GM12874 (cell line): ENCODE data around the gene GP1BB.

Source experiments
- TF ChIP-seq, protein P1 (sequence below): IDR thresholded peaks from 2 replicates; pipeline ENCODE4 v1.5.1; 2011; ENCODE audit warnings: low read depth, mild to moderate bottlenecking, control low read depth, low read length, moderate library complexity; ENCODE audit not compliant: insufficient read depth

GP1BB gene

DNA sequence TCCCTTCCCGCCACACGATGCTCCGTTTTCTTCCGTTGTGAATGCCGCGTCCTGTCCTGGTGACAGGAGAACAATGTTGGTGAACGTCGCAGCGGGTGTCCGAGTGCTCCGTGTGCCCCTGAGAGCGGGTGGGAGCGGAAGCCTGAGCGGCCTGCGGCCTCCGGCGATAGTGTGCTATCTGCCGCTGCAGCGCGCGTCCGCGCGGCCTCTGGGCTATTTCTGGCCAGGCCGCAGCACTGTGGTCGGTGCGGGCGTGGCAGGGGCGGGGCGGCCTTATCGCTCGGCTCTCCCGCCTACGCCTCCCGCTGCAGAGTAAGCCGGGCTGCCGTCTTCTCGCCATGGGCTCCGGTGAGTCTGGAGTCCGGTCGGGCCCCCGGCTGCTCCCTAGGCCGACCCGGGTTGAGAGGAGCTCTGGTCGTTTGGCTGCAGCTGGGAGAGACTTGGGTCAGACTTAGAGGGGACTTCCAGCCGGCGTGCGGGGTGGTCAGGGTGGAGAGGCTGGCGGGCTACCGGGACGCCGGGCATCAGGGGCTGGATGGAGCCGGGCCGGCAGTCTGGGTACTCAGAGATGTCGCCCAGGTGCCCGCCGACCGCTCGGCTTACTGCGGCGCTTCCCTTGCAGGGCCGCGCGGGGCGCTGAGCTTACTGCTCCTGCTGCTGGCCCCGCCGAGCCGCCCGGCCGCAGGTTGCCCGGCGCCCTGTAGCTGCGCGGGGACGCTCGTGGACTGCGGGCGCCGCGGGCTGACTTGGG lies at the start of gene GP1BB:
Gene GP1BB (plus strand): TSS at position 308 of the 751 bp plus-strand sequence. CDS start 31 bp downstream, at position 339.
- TF ChIP-seq, protein P1, sequence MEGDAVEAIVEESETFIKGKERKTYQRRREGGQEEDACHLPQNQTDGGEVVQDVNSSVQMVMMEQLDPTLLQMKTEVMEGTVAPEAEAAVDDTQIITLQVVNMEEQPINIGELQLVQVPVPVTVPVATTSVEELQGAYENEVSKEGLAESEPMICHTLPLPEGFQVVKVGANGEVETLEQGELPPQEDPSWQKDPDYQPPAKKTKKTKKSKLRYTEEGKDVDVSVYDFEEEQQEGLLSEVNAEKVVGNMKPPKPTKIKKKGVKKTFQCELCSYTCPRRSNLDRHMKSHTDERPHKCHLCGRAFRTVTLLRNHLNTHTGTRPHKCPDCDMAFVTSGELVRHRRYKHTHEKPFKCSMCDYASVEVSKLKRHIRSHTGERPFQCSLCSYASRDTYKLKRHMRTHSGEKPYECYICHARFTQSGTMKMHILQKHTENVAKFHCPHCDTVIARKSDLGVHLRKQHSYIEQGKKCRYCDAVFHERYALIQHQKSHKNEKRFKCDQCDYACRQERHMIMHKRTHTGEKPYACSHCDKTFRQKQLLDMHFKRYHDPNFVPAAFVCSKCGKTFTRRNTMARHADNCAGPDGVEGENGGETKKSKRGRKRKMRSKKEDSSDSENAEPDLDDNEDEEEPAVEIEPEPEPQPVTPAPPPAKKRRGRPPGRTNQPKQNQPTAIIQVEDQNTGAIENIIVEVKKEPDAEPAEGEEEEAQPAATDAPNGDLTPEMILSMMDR, result peak; percentile 43

DNA sequence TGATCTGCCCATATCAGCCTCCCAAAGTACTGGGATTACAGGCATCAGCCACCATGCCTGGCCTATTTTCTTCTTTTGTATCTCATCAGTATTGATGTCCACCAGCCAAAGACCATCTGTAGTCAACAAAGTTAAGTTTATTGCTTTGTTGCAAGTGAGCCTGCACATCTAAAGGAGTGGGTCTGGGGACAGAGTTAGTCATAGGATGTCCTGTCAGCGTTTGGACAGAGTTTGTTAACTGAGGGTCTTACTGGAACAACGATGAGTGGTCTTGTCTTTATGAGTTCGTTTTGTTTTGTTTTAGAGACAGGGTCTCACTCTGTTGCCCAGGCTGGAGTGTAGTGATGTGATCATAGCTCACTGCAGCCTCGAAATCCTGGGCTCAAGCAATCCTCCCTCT lies 49.7 kb upstream of the GP1BB start:
- TF ChIP-seq, protein P1, result no peak

DNA sequence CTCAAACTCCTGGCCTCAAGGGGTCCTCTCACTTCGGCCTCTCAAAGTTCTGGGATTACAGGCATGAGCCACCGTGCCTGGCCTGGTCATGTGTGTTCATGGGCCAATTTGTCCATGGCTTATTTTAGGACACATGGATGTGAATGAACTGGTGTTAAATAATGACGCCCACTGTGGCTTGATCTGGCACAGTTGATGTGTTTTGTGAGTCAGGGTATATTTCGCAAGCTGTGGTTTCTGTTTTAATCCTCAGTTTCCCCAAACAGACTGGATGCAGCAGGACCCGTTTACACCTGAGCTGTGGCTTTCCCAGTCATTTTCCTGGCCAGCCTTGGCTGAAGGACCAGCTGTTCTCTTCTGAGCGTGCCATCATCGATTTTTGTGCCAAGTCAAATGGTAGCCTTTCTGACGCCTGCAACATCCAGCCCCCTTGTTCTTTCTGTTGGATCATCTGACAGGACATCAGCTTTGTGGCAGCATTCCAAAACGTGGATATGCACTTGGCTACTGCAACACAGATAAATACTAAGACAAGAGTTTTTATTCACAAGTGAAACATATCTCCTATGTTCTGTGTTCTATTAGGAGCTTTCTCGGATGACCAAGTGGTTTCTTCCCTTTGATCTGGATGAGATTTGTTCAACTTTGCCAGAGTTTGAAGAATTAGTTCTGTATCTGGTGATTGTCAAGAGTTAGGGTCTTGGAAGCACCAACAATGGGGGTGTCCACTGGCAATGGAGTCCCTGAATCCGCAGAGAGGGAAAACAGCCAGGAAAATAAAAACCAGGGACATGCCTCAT lies 49.0 kb upstream of the GP1BB start:
- TF ChIP-seq, protein P1, result no peak

DNA sequence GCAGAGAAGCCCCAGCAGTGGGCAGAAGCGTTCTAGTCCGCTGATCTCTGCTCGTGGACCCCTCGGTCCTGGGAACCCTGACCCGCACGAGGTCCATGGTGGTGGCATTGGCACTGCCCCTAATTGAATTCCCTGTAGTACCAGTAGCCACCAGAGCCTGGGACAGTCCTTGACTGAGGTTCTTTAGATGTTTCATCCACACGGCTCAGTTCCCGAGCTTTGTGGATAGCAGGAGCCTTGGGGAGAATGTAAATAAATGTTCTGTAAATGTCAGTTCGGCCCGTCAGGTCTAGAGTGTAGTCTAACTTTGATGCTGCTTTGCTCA lies 48.4 kb upstream of the GP1BB start:
- TF ChIP-seq, protein P1, result no peak

DNA sequence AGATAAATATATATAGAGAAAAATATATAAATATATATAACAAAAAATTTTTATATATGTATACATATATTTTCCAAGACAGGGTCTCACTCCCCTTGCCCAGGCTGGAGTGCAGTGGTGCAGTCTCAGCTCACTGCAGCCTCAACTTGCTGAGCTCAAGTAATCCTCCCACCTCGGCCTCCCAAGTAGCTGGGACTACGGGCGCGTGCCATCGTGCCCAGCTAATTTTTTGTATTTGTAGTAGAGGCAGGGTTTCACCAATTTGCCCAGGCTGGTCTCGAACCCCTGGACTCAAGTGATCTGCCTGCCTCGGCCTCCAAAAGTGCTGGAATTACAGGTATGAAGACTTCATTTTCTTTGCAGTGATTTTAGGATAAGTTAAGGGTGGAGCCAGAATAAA lies 47.9 kb upstream of the GP1BB start:
- TF ChIP-seq, protein P1, result no peak

DNA sequence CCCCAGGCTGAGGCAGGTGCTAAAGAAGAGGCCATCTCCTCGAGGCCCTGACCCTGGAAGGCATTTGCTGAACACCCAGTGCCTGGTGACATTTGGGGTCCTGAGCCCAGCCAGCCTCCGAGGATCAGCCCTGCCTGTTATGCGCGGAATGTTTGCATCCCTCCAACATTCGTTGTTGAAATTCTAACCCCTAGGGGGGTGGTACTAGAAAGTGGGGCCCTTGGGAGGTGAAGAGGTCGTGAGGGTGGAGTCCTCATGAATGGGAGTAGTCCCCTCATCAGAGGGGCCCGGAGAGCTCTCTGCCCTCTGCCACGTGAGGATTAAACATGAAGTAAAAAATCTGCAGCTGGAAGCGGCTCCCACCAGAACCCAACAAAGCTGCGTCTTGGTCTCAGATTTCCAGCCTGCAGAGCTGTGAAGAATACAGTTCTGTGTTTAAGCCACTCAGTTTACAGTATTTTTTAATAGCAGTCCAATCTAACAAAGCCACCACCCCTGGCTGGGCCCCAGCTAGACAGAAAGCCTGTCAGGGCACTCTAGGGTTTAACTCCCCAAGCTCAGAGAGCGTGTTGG lies 44.3 kb upstream of the GP1BB start:
- TF ChIP-seq, protein P1, result no peak

DNA sequence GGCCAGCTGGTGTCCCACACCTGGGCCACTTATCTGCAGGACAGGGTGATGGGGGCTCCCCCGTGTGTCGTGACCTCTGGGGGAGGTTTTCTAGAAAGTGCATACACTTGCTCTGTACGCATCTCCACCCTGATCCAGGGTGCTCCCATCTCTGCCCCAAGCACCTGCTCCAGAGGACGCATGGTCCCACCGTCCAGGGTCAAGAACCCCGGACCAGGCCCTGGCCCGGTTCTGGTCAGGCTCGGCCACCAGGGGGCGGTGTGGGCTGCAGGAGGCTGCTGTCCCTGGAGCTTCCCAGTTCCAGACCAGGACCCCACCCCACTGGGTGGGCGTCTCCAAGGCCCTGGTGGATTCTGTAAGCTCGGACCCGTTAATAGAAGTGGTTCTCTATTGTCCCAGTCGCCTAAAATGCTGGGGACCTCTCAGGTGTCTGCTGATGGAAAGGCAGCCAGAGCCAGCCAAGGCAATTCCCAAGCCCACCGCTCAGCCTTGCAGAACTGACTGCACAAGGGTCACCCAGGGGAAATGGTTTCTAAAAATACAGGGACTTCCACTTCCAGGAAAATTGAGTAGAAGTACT lies 43.7 kb upstream of the GP1BB start:
- TF ChIP-seq, protein P1, result peak; percentile 79
